Ramos (cell line): Measurements from ENCODE around the gene UBE2G2.

Experiments used
- in situ Hi-C: fragments of 300-500 bp; cut with MboI; formaldehyde crosslinking; loops from one replicate; pipeline ENCODE4 v1.14.3; 2022; ENCODE audit warnings: low sequenced_read_pairs; ENCODE audit not compliant: unreplicated experiment

UBE2G2 gene

GRCh38 chr21:44816761-44817505, 15.3 kb upstream of the UBE2G2 start:
- in situ Hi-C loops, result no loop called here

DNA sequence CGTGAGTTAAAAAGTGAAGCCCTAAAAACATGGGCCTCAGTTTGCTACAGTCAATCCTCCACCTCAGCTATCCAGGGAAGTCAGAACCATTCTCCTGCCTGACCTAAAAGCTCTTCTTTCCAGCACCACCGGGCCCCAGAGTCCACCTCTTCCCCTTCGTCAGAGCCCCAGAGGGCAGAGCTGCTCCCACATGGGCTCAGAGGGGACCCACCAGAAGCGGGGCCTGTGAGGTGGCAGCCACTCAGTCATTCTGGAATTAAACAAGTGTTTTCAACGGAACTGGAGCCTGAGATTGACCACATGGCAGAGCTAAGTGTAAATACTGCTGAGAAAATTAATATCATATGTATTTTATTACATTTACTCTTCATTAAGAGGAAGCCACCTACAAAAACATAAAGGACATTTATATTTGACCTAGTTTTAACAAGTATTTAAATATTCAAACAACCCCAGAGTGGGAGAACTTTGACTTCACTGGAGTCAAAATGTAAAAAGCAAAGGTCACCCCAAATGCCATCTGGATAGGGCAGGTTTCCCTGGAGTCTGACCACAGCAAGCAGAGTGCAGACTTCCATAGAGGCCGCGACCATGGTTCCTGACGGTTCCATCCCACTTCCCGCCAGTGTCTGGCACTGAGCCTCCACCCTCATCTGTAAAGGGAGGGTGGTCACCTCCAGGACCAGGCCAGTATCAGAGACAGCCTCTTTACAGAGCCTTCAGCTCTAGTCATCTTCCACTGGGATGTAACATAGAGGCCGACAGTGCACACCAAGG, 14.4 kb upstream of the UBE2G2 start:
- in situ Hi-C loops, result no loop called here

DNA sequence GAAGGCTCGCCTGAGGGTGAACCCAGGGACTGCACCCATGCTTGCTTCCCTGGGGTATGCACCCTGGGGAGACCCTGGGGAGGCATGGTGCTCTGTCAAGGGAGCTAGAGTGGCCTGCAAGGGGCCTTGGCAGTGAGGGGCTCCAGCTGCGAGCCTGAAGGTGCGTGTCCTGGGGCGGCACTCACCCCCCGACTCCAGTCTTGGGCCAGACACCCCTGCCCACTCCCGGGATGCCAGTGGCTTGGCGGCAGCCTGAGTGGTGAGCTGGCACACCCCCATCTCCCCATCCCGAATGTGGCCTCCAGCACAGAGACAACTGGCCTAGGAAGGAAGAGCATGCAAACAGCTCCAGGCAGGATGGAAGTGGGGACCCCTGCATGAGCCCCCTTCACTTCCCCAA, 13.6 kb upstream of the UBE2G2 start:
- in situ Hi-C loops, result no loop called here

DNA sequence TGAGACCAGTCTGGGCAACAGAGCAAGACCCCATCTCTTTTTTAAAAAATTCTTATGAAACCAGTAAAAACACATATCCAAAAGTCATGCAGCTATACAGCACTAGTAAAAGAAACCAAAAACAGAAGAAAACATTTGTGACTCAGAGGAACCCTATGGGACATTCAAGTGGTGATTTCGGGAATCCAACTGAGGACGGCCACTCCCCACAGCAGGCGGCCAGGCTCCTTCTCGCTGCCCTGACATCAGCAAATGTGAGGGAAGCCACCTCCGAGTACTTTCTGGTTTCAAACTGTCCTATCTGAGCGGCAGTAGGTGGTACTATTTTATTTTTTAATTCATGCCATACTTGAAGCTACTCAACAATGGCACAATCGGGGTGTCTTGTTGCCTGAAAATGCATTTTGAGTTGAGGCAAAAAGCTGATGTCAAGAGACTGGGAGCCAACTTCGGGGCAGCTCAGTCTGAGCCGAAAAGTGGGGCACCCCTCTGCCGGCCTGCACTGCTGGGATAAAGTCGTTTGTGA, 12.9 kb upstream of the UBE2G2 start:
- in situ Hi-C loops, result no loop called here

DNA sequence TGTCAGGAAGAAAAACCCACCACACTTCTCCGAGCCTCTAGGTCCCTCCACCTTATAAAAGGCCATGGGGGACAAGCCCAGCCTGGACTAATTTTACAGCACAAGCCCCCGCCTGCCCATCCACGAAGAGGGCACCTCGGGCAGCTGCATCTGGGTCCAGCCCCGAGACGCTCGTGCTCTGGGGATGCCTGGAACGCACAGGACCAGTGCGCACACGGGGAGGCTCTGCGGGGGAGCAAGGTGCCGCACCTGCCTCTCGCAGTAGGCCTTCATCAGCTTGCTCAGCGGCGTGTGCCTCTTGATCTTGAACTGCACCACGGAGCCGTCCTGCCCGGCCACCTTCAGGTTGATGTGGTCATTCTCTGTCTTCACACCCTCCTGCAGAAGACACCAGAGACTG, 12.1 kb upstream of the UBE2G2 start:
- in situ Hi-C loops, result no loop called here

- in situ Hi-C loops, result no loop called here
Measured at GRCh38 chr21:44813149-44813548, 11.5 kb upstream of the UBE2G2 start.

DNA sequence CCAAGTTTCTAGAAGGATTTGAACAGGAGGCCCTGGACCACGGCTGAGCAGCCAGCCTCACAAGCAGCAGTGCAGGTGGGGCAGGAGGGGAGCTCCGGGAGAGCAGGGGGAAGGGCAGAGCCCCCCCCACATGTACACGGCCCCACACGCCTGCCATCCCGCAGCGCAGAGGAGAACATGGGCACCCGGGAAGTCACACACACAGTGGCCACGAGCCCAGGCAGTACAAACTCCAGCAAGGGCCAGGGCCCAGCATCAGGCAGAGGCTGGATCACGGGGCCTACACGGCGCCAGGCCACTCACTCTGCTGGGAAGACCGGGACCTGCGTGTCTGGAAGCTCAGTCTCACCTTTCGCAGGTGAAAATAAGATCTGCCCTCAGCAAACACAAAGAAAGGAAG, 11.0 kb upstream of the UBE2G2 start:
- in situ Hi-C loops, result no loop called here

GRCh38 chr21:44810779-44811178, 9.2 kb upstream of the UBE2G2 start:
- in situ Hi-C loops, result no loop called here

DNA sequence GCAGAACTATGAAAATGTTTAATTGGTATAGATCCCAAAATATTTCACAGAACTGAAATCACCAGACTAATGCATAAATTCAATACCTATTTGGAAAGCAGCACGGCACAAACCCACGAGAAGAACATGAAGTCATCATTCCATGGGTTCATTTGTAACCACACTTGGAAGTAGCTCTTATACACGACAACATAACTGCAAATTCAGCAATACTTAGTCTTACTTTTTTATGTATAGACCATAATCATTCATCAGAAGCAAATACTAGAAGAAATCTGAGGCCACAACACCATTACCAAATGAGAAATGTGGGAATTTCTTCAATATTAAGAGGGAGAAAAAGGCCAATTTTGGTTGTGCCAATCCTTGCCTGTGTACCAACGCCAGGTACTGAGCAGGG, 4.2 kb upstream of the UBE2G2 start:
- in situ Hi-C loops, result no loop called here

- in situ Hi-C loops, result no loop called here
Measured at GRCh38 chr21:44805226-44805625, 3.6 kb upstream of the UBE2G2 start.

GRCh38 chr21:44804762-44805161, 3.1 kb upstream of the UBE2G2 start:
- in situ Hi-C loops, result no loop called here

- in situ Hi-C loops, result no loop called here
Measured at GRCh38 chr21:44803651-44804050, 2.0 kb upstream of the UBE2G2 start.

GRCh38 chr21:44802396-44803153, 955 bp upstream of the UBE2G2 start:
- in situ Hi-C loops, result no loop called here

GRCh38 chr21:44800971-44801467, 601 bp downstream of the UBE2G2 start:
- in situ Hi-C loops, result no loop called here

DNA sequence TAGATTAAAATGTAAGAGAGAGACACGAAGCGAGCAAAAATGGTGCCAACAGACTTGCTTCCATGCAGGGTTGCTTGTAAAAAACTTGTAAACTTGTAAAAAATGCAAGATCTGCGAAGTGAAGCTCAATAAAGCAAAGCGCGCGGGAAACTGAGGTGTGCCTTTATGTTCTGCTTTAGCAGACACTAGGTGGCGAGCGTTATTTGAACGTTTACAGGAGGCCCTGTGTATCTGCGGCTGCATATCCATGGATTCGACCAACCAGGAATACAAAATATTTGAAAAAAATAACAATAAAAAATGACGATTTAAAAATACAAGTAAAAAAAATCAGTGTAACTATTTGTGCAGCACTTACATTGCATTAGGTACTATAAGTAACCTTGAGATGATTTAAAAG, 1.5 kb downstream of the UBE2G2 start:
- in situ Hi-C loops, result no loop called here

DNA sequence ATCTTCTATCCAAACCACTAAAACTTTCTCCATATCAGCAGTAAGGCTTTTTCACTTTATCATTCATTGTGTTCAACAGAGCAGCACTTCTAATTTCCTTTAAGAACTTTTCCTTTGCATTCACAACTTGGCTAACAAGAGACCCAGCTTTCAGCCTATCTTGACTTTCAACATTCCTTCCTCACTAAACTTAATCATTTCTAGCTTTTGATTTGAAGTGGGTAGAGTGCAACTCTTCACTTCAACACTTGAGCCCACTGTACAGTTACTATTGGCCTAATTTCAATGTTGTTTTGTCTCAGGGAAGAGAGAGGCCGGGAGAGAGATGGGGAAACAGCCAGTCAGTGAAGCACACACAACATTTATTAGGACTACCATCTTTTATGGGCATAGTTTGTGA, 2.0 kb downstream of the UBE2G2 start:
- in situ Hi-C loops, result loop anchor here (25.0 kb wide), 1 partner anchor 762 kb away; no protein-coding TSS in a partner anchor

DNA sequence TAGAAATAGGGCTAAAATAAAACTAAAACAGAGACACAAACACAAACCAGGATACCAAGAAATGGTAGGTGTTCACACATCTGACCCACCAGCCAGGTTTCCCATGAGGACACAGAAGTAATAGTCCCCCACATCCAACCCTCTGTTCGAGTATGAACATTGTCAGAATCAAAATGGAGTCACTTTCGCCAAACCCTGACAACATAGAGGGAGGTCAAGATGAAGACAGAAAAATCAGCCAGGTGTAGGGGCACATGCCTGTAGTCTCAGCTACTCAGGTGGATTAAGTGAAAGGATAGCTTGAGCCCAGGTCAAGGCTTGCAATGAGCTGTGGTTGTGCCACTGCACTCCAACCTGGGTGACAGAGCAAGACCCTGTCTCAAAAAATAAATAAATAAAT, 3.8 kb downstream of the UBE2G2 start:
- in situ Hi-C loops, result loop anchor here (25.0 kb wide), 1 partner anchor 760 kb away; no protein-coding TSS in a partner anchor

DNA sequence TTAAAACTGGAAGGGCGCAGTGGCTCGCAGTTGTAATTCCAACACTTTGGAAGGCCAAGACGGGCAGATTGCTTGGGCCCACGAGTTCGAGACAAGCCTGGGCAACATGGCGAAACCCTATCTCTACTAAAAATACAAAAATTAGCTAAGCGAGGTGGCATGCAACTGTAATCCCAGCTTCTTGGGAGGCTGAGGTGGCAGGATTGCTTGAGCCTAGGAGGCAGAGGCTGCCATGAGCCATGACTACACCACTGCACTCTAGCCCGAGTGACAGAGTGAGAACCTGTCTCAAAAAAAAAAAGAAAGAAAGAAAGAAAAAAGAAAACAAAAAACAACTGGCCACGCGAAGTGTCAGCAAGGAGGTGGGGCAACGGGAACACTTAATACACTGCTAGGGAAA, 6.3 kb downstream of the UBE2G2 start:
- in situ Hi-C loops, result loop anchor here (25.0 kb wide), 1 partner anchor 758 kb away; no protein-coding TSS in a partner anchor

DNA sequence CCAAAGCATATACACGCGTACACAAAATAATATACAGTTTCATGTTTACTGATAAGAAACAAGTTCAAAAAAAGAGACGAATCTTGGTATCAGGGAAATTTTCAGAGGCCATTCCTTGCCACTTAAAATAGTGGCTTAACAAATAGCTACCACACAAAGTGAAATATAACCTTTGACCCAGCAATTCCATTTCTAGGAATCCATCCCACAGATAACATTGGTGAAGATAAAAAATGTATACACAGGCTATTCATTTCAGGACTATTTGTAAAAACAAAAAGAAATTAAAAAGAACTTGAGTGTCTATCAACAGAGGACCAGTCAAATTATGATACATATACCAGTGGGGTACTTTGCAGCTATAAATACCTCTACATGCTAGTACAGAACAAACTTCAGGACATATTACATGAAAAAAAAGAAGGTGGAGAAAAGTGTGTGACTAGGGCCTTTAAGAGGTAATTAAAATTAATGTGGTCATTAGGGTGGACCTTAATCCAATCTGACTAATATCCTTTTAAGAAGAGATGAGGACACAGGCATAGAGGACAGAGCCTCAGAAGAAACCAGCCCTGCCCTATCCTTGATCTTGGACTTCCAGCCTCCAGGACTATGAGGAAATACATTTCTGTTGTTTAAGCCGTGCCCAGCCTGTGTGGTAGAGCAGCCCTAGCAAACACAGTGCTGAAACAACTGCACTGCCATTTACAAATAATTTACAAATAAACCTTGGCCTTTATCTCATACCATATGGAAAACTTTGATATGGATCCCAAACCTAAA, 7.8 kb downstream of the UBE2G2 start:
- in situ Hi-C loops, result loop anchor here (25.0 kb wide), 1 partner anchor 756 kb away; no protein-coding TSS in a partner anchor
